A549 (cell line): Measurements from ENCODE around the gene FBXO2. TPM values are rescaled to one million over a fixed set of nuclear protein-coding genes. Genes with fewer than 3 reads are reported as not detected.

ENCODE experiments used
- ATAC-seq, 2 experiments: fragments of 200-7000 bp in 1 of 2; fragments of >200 bp in 1 of 2; cut with Nextera tagmentation in 1 of 2; cut with Tn5 transposase in 1 of 2; 3 replicates each; pipeline versions ENCODE4 v1.8.0 to v1.9.1; 2018 to 2020; ENCODE audit warnings: mild to moderate bottlenecking in 1 of 2, moderate library complexity in 1 of 2
- CTCF ChIA-PET: fragments of 300-600 bp; sonication (Branson Sonifier 250); formaldehyde crosslinking; extraction: SDS; loops from one replicate; lab custom pipeline; 2021; ENCODE audit warnings: antibody characterized with exemption, inconsistent platforms; lab: Yijun Ruan, JAX
- POLR2A ChIA-PET: fragments of 350-600 bp; formaldehyde crosslinking; extraction: SDS; loops from one replicate; lab custom pipeline; 2021; ENCODE audit warnings: antibody characterized with exemption, inconsistent platforms; lab: Yijun Ruan, JAX
- DNase-seq, 2 experiments: peaks; one replicate each; pipeline versions ENCODE4 v3.0.0 to v3.0.0-alpha.2; 2011 to 2016; ENCODE audit warnings: low read depth in 1 of 2, low spot score in 1 of 2
- FAIRE-seq: peaks from 2 replicates; lab custom pipeline; 2011; peaks lifted over from hg19 to GRCh38; lab: Jason Lieb, UNC
- H3K27ac ChIP-seq, 2 experiments: fragments of >200 bp; sonication (Bioruptor Twin); formaldehyde crosslinking; 3 replicates each; pipeline ENCODE4 v1.5.1; 2016 to 2017
- H3K4me1 ChIP-seq: fragments of >200 bp; sonication (Bioruptor Twin); formaldehyde crosslinking; 3 replicates; pipeline ENCODE4 v1.6.1; 2016
- H3K4me2 ChIP-seq: fragments of >200 bp; sonication (Bioruptor Twin); formaldehyde crosslinking; 3 replicates; pipeline ENCODE4 v1.6.1; 2016
- H3K4me3 ChIP-seq: fragments of >200 bp; sonication (Bioruptor Twin); formaldehyde crosslinking; 3 replicates; pipeline ENCODE4 v1.5.1; 2016
- H3K9me3 ChIP-seq: fragments of >200 bp; sonication (Bioruptor Twin); formaldehyde crosslinking; 3 replicates; pipeline ENCODE4 v1.6.1; 2016
- CBX8 ChIP-seq: fragments of 200-600 bp; sonication (generic); IDR thresholded peaks from 2 replicates; pipeline ENCODE4 v1.6.1; 2016
- CHD2 ChIP-seq: fragments of 150-350 bp; IDR thresholded peaks from 2 replicates; pipeline ENCODE4 v1.6.1; 2014; ENCODE audit warnings: low read length; ENCODE audit not compliant: partially characterized antibody
- CHD4 ChIP-seq: fragments of 200-600 bp; sonication (generic); IDR thresholded peaks from 2 replicates; pipeline ENCODE4 v1.6.1; 2016; ENCODE audit warnings: antibody characterized with exemption, mild to moderate bottlenecking, borderline replicate concordance
- EP300 ChIP-seq, 2 experiments: fragments of >200 bp; sonication (Bioruptor Twin); formaldehyde crosslinking; IDR thresholded peaks; 2 replicates in 1 of 2; 3 replicates in 1 of 2; pipeline ENCODE4 v1.6.1; 2016 to 2017
- FOSL2 ChIP-seq, 2 experiments: fragments of 450-650 bp in 1 of 2; fragments of >200 bp in 1 of 2; sonication (Bioruptor Twin) in 1 of 2; formaldehyde crosslinking; IDR thresholded peaks; 2 replicates each; pipeline versions ENCODE4 v1.5.0 to v1.6.1; 2016 to 2020; ENCODE audit warnings: mild to moderate bottlenecking in 1 of 2, moderate library complexity in 1 of 2
- FOXS1 ChIP-seq: fragments of 250-450 bp; sonication (Bioruptor Pico); IDR thresholded peaks from 2 replicates; pipeline ENCODE4 v1.5.0; 2020; ENCODE audit warnings: mild to moderate bottlenecking, moderate library complexity
- GATA3 ChIP-seq: IDR thresholded peaks from 2 replicates; pipeline ENCODE4 v1.6.1; 2012; ENCODE audit warnings: borderline replicate concordance
- HDAC2 ChIP-seq: fragments of 200-600 bp; sonication (generic); IDR thresholded peaks from 2 replicates; pipeline ENCODE4 v1.6.1; 2016
- HMGXB4 ChIP-seq: fragments of 250-450 bp; sonication (Bioruptor Pico); IDR thresholded peaks from 2 replicates; pipeline ENCODE4 v1.5.0; 2021; ENCODE audit warnings: mild to moderate bottlenecking, moderate library complexity, borderline replicate concordance
- KDM1A ChIP-seq: fragments of 200-600 bp; sonication (generic); IDR thresholded peaks from 2 replicates; pipeline ENCODE4 v1.6.1; 2016; ENCODE audit warnings: low read depth, mild to moderate bottlenecking
- MAX ChIP-seq: IDR thresholded peaks from 2 replicates; pipeline ENCODE4 v1.6.1; 2012
- MYC ChIP-seq: IDR thresholded peaks from 2 replicates; pipeline ENCODE4 v1.6.1; 2012; ENCODE audit warnings: mild to moderate bottlenecking, inconsistent platforms, low read length, improper control_type of control experiment, borderline replicate concordance
- PHF8 ChIP-seq: fragments of 200-600 bp; sonication (generic); IDR thresholded peaks from 2 replicates; pipeline ENCODE4 v1.6.1; 2016; ENCODE audit warnings: low read depth, mild to moderate bottlenecking, antibody characterized with exemption, moderate library complexity, borderline replicate concordance
- POLR2A ChIP-seq: IDR thresholded peaks from 2 replicates; pipeline ENCODE4 v1.6.1; 2012; ENCODE audit warnings: mild to moderate bottlenecking, low read length
- POLR2AphosphoS2 ChIP-seq: conservative IDR thresholded peaks from 2 replicates; pipeline ENCODE4 v1.6.1; 2012; ENCODE audit warnings: low read length, improper control_type of control experiment, inconsistent platforms
- RAD21 ChIP-seq, 2 experiments: fragments of >200 bp in 1 of 2; sonication (Bioruptor Twin) in 1 of 2; formaldehyde crosslinking in 1 of 2; IDR thresholded peaks in 1 of 2; conservative IDR thresholded peaks in 1 of 2; 2 replicates in 1 of 2; 3 replicates in 1 of 2; pipeline ENCODE4 v1.6.1; 2012 to 2018; ENCODE audit warnings: inconsistent platforms in 1 of 2
- RCOR1 ChIP-seq: fragments of 150-350 bp; IDR thresholded peaks from 2 replicates; pipeline ENCODE4 v1.6.1; 2014; ENCODE audit warnings: antibody characterized with exemption, low read length, low read depth
- REST ChIP-seq: fragments of 200-600 bp; sonication (generic); IDR thresholded peaks from 2 replicates; pipeline ENCODE4 v1.6.1; 2016; ENCODE audit warnings: antibody characterized with exemption, mild to moderate bottlenecking, moderate library complexity
- RFX5 ChIP-seq: fragments of 450-650 bp; IDR thresholded peaks from 2 replicates; pipeline ENCODE4 v1.7.1; 2014; ENCODE audit warnings: antibody characterized with exemption, mild to moderate bottlenecking, moderate library complexity
- TFCP2L1 ChIP-seq: fragments of 250-450 bp; sonication (Bioruptor Pico); IDR thresholded peaks from 2 replicates; pipeline ENCODE4 v1.5.0; 2021; ENCODE audit warnings: mild to moderate bottlenecking
- TP53 ChIP-seq: fragments of 250-450 bp; sonication (Bioruptor Pico); IDR thresholded peaks from 2 replicates; pipeline ENCODE4 v1.5.0; 2021; ENCODE audit warnings: mild to moderate bottlenecking, moderate library complexity
- ZFP36 ChIP-seq: fragments of 450-650 bp; IDR thresholded peaks from 2 replicates; pipeline ENCODE4 v1.6.1; 2014; ENCODE audit warnings: borderline replicate concordance; ENCODE audit not compliant: partially characterized antibody
- ZSCAN20 ChIP-seq: fragments of 250-450 bp; sonication (Bioruptor Pico); IDR thresholded peaks from 2 replicates; pipeline ENCODE4 v1.8.0; 2022; ENCODE audit warnings: mild to moderate bottlenecking, moderate library complexity
- WGBS: methylation state at CpG from one replicate; pipeline ENCODE4 v1.1.6; 2017; ENCODE audit errors: missing lambda C conversion rate; 5-methylcytosine and 5-hydroxymethylcytosine counted together
- polyA plus RNA-seq, 4 experiments: library from polyadenylated mRNA; depleted of rRNA in 3 of 4; stranded (reverse); fragments of >200 nt; fragmentation: RNase III in 1 of 4; extraction: RNeasy Plus Mini Kit Qiagen cat#74134 plus additional on column Dnase treatment in 1 of 4; gene quantifications; 2 replicates in 3 of 4; 3 replicates in 1 of 4; pipeline ENCODE4 v1.2.3, GENCODE V29; 2011 to 2017
- TF ChIP-seq, protein P1 (sequence below): fragments of >200 bp; sonication (Bioruptor Twin); formaldehyde crosslinking; IDR thresholded peaks from 3 replicates; pipeline ENCODE4 v1.5.1; 2016
- TF ChIP-seq, protein P2 (sequence below): IDR thresholded peaks from 2 replicates; pipeline ENCODE4 v1.6.1; 2012

The FBXO2 gene
- polyA plus RNA-seq, 2 of the 4 experiments (the other 2 are of a cell fraction): 8.5 to 31.2 TPM

- CTCF ChIA-PET: interaction anchor here (0.6 to 2.7 kb wide), 2 partner anchors 18 to 46 kb away, joined by 3 to 9 read pairs; no protein-coding TSS in a partner anchor
- Histone ChIP-seq H3K4me1 (no peaks in the 10 kb centered on the region), H3K4me2 (no peak overlapping the region), H3K4me3 (no peak overlapping the region), H3K9me3 (no peaks in the 10 kb centered on the region), H3K27ac (no peak overlapping the region)
- DNase-seq: no peak
- POLR2A ChIA-PET: no interaction called here
- TF ChIP-seq HMGXB4 (CRISPR knock-in tag): no peak
- TF ChIP-seq TFCP2L1 (CRISPR knock-in tag): no peak
- no peak for TF ChIP-seq FOSL2 (IDR thresholded peaks at IDR 0.05)
- no peak for TF ChIP-seq FOSL2 (CRISPR knock-in tag; IDR thresholded peaks at IDR 0.05)
- TF ChIP-seq EP300 (IDR thresholded peaks at IDR 0.05): no peak
- no peak for TF ChIP-seq FOXS1 (CRISPR knock-in tag)
- no peak for TF ChIP-seq CHD2
- FAIRE-seq: no peak
- WGBS: 67% methylated on average over 15 of the region's 15 CpGs
- ATAC-seq: no peak
These were observed 48.0 kb upstream of the FBXO2 start for GRCh38 chr1:11701981-11702803.

- TF ChIP-seq CBX8 (no peak), PHF8 (no peak), CHD2 (no peak), RFX5 (no peak), TP53 (CRISPR knock-in tag) (no peak), ZSCAN20 (CRISPR knock-in tag) (no peak), RCOR1 (no peak), CHD4 (no peak), REST (no peak), POLR2A (no peak), MYC (no peak), GATA3 (no peak), RAD21 (conservative IDR thresholded peaks at IDR 0.05 in 1 of 2, IDR thresholded peaks at IDR 0.05 in 1 of 2) (no peak), KDM1A (no peak), ZFP36 (no peak), MAX (no peak), HDAC2 (no peak), POLR2AphosphoS2 (no peak)
- TF ChIP-seq, protein P1, sequence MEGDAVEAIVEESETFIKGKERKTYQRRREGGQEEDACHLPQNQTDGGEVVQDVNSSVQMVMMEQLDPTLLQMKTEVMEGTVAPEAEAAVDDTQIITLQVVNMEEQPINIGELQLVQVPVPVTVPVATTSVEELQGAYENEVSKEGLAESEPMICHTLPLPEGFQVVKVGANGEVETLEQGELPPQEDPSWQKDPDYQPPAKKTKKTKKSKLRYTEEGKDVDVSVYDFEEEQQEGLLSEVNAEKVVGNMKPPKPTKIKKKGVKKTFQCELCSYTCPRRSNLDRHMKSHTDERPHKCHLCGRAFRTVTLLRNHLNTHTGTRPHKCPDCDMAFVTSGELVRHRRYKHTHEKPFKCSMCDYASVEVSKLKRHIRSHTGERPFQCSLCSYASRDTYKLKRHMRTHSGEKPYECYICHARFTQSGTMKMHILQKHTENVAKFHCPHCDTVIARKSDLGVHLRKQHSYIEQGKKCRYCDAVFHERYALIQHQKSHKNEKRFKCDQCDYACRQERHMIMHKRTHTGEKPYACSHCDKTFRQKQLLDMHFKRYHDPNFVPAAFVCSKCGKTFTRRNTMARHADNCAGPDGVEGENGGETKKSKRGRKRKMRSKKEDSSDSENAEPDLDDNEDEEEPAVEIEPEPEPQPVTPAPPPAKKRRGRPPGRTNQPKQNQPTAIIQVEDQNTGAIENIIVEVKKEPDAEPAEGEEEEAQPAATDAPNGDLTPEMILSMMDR: no peak
- TF ChIP-seq, protein P2, sequence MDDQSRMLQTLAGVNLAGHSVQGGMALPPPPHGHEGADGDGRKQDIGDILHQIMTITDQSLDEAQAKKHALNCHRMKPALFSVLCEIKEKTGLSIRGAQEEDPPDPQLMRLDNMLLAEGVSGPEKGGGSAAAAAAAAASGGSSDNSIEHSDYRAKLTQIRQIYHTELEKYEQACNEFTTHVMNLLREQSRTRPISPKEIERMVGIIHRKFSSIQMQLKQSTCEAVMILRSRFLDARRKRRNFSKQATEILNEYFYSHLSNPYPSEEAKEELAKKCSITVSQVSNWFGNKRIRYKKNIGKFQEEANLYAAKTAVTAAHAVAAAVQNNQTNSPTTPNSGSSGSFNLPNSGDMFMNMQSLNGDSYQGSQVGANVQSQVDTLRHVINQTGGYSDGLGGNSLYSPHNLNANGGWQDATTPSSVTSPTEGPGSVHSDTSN: no peak
- ATAC-seq (no peak), FAIRE-seq (no peak), DNase-seq (no peak)
- H3K27ac ChIP-seq: no peak overlapping the region
- CTCF ChIA-PET: no interaction called here
- WGBS: 42% methylated on average over 10 of the region's 15 CpGs
- no peak overlapping the region for H3K4me3 ChIP-seq
- H3K9me3 ChIP-seq: no peaks in the 10 kb centered on the region
- no peaks in the 10 kb centered on the region for H3K4me1 ChIP-seq
- H3K4me2 ChIP-seq: no peak overlapping the region
- POLR2A ChIA-PET: no interaction called here
These were observed 47.3 kb upstream of the FBXO2 start for GRCh38 chr1:11701551-11701961.
